SH-SY5Y (cell line): ENCODE data around the gene TRIO.

Source experiments
- GATA2 ChIP-seq: IDR thresholded peaks from 2 replicates; pipeline ENCODE4 v1.6.1; 2011; ENCODE audit warnings: mild to moderate bottlenecking, low read depth, low read length
- GATA3 ChIP-seq: IDR thresholded peaks from 2 replicates; pipeline ENCODE4 v1.6.1; 2011; ENCODE audit warnings: low read depth, mild to moderate bottlenecking, low read length, moderate library complexity

- TF ChIP-seq GATA3: peak; percentile 46; the same call in 1 of the 2 replicates
- peak; percentile 68 for TF ChIP-seq GATA2
These were observed 383.4 kb downstream of the TRIO start for GRCh38 chr5:14526493-14526892.
